ENCODE measurements around the gene CLDN18. TPM values are rescaled to one million over a fixed set of nuclear protein-coding genes. Genes with fewer than 3 reads are reported as not detected.

CLDN18 gene
- total RNA-seq, 1 experiment from 2014 or later = 0.17 TPM

GRCh38 chr3:138023754-138024153 lies 13.8 kb downstream of the CLDN18 start:
- intact Hi-C loops (cut with micrococcal nuclease) = no loop called here
- no peak for TF ChIP-seq CTCF (IDR thresholded peaks at IDR 0.05 in 2 of 3, conservative IDR thresholded peaks at IDR 0.05 in 1 of 3; ENCODE audit: borderline replicate concordance in 1 of 3, insufficient read depth in 1 of 3, low read depth in 2 of 3, low read length in 2 of 3)
- no peak for TF ChIP-seq CBX3 (IDR thresholded peaks at IDR 0.05; ENCODE audit: low read depth)
- TF ChIP-seq SRF (IDR thresholded peaks at IDR 0.05; ENCODE audit: low read depth) = no peak
- ChIA-PET RAD21 (ENCODE audit: low non-redundant PET in 1 of 2, low total read pairs in 2 of 2, uncharacterized antibody in 2 of 2, unreplicated experiment in 2 of 2) (no interaction called here), CTCF (no interaction called here), POLR2A (no interaction called here)
- Histone ChIP-seq H3K9ac (ENCODE audit: low read length) (no peak overlapping the region), H3K79me2 (ENCODE audit: insufficient read depth, low read length) (no peaks in the 10 kb centered on the region), H3K4me2 (ENCODE audit: low read length) (no peak overlapping the region), H2AFZ (ENCODE audit: low read depth, low read length, poor library complexity, severe bottlenecking) (no peak overlapping the region), H3K9me3 (ENCODE audit: control insufficient read depth in 1 of 2, insufficient read depth in 1 of 2, low read depth in 1 of 2, low read length in 2 of 2) (no peaks in the 10 kb centered on the region), H3K4me3 (replicated peaks in 1 of 2; ENCODE audit: low read depth in 1 of 2, low read length in 2 of 2) (no peak overlapping the region), H3K27me3 (ENCODE audit: insufficient read depth, low read length) (no peaks in the 10 kb centered on the region), H3K27ac (ENCODE audit: low read depth, low read length) (no peak overlapping the region), H3K36me3 (ENCODE audit: control insufficient read depth in 1 of 2, insufficient read depth in 2 of 2, low read length in 2 of 2) (no peaks in the 10 kb centered on the region), H4K20me1 (ENCODE audit: insufficient read depth) (no peaks in the 10 kb centered on the region), H3K4me1 (ENCODE audit: control insufficient read depth in 1 of 2, insufficient read depth in 2 of 2, low read length in 2 of 2) (no peaks in the 10 kb centered on the region), H3K9me2 (ENCODE audit: insufficient read depth) (no peaks in the 10 kb centered on the region)
- no TSS peak for BruUV-seq (replicated peaks)
- no peak for DNase-seq (ENCODE audit: low read depth, low spot score)
- ATAC-seq = no peak

- Histone ChIP-seq H3K9me3 (ENCODE audit: control insufficient read depth in 1 of 2, insufficient read depth in 1 of 2, low read depth in 1 of 2, low read length in 2 of 2) (no peaks in the 10 kb centered on the region), H3K4me3 (replicated peaks in 1 of 2; ENCODE audit: low read depth in 1 of 2, low read length in 2 of 2) (no peak overlapping the region), H3K27me3 (ENCODE audit: insufficient read depth, low read length) (no peaks in the 10 kb centered on the region), H4K20me1 (ENCODE audit: insufficient read depth) (no peaks in the 10 kb centered on the region), H3K9ac (ENCODE audit: low read length) (no peak overlapping the region), H3K27ac (ENCODE audit: low read depth, low read length) (no peak overlapping the region), H3K4me2 (ENCODE audit: low read length) (no peak overlapping the region), H3K4me1 (ENCODE audit: control insufficient read depth in 1 of 2, insufficient read depth in 2 of 2, low read length in 2 of 2) (no peaks in the 10 kb centered on the region), H2AFZ (ENCODE audit: low read depth, low read length, poor library complexity, severe bottlenecking) (no peak overlapping the region), H3K36me3 (ENCODE audit: control insufficient read depth in 1 of 2, insufficient read depth in 2 of 2, low read length in 2 of 2) (no peaks in the 10 kb centered on the region), H3K79me2 (ENCODE audit: insufficient read depth, low read length) (no peaks in the 10 kb centered on the region), H3K9me2 (ENCODE audit: insufficient read depth) (no peaks in the 10 kb centered on the region)
- RAD21 ChIA-PET (ENCODE audit: low non-redundant PET in 1 of 2, low total read pairs in 2 of 2, uncharacterized antibody in 2 of 2, unreplicated experiment in 2 of 2) = no interaction called here
- intact Hi-C loops (cut with micrococcal nuclease) = no loop called here
- ATAC-seq (no peak), DNase-seq (ENCODE audit: low read depth, low spot score) (no peak)
- CTCF ChIA-PET = no interaction called here
- POLR2A ChIA-PET = no interaction called here
- BruUV-seq (replicated peaks) = no TSS peak
- TF ChIP-seq SRF (IDR thresholded peaks at IDR 0.05; ENCODE audit: low read depth) (no peak), POLR2A (IDR thresholded peaks at IDR 0.05; ENCODE audit: borderline replicate concordance, extremely low read depth, insufficient read depth, insufficient read length) (no peak), TCF7L2 (IDR thresholded peaks at IDR 0.05; ENCODE audit: borderline replicate concordance, extremely low read depth, insufficient read depth, insufficient read length) (no peak), RAD21 (IDR thresholded peaks at IDR 0.05; ENCODE audit: low read depth) (no peak), EZH2 (IDR thresholded peaks at IDR 0.05) (no peak), CTCF (IDR thresholded peaks at IDR 0.05 in 2 of 3, conservative IDR thresholded peaks at IDR 0.05 in 1 of 3; ENCODE audit: borderline replicate concordance in 1 of 3, insufficient read depth in 1 of 3, low read depth in 2 of 3, low read length in 2 of 3) (no peak), CBX3 (IDR thresholded peaks at IDR 0.05; ENCODE audit: low read depth) (no peak), ELF1 (IDR thresholded peaks at IDR 0.05; ENCODE audit: borderline replicate concordance, low read depth) (no peak), FOSL1 (IDR thresholded peaks at IDR 0.05; ENCODE audit: low read depth) (no peak), SP1 (IDR thresholded peaks at IDR 0.05; ENCODE audit: low read depth) (no peak), ZNF274 (IDR thresholded peaks at IDR 0.05; ENCODE audit: low read depth, low read length) (no peak), SIN3A (IDR thresholded peaks at IDR 0.05; ENCODE audit: low read depth) (no peak), JUND (IDR thresholded peaks at IDR 0.05) (no peak), ZFX (IDR thresholded peaks at IDR 0.05) (no peak)
Measured at GRCh38 chr3:138025553-138025952, 15.6 kb downstream of the CLDN18 start.

Measured in HCT116 (cell line).